Choroid plexus epithelial cell (primary cell): Measurements from ENCODE around the gene PAOX.
"Not testable (repeated sequence)": the region's sequence is repeated elsewhere in the genome, so short reads cannot be mapped to it uniquely, and the experiment has no call there.

ENCODE experiments used
- DNase-seq: peaks from one replicate; pipeline ENCODE4 v3.0.0-alpha.2; 2010; ENCODE audit warnings: low read depth
- H3K4me3 ChIP-seq: 2 replicates; pipeline ENCODE4 v1.5.1; 2011; ENCODE audit warnings: low read depth, mild to moderate bottlenecking, control low read depth, low read length, moderate library complexity
- TF ChIP-seq, protein P1 (sequence below): conservative IDR thresholded peaks from 2 replicates; pipeline ENCODE4 v1.5.1; 2011; ENCODE audit warnings: low read depth, mild to moderate bottlenecking, control low read depth, inconsistent platforms, low read length, moderate library complexity

PAOX gene

DNA sequence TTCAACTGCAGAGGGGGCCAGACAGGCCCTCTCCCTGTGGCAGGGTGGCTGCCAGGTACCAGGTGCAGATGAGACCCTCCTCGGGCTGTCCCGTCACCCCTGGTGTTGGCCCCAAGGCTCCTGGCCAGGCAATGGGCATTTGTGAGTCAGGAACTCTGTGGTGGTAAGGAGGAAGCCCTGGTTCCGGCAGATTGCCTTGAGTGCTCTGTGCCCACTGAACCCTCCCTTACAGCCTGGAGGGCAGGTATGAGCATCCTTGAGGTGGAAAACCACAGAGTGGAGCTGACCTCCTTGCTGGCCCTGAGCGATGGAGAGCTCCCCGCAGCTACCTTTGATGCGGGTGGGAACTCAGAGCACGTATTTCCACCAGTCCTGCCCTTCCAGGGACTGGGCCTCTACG is 2.0 kb downstream of the PAOX start:
- H3K4me3 ChIP-seq = no peak overlapping the region
- TF ChIP-seq, protein P1, sequence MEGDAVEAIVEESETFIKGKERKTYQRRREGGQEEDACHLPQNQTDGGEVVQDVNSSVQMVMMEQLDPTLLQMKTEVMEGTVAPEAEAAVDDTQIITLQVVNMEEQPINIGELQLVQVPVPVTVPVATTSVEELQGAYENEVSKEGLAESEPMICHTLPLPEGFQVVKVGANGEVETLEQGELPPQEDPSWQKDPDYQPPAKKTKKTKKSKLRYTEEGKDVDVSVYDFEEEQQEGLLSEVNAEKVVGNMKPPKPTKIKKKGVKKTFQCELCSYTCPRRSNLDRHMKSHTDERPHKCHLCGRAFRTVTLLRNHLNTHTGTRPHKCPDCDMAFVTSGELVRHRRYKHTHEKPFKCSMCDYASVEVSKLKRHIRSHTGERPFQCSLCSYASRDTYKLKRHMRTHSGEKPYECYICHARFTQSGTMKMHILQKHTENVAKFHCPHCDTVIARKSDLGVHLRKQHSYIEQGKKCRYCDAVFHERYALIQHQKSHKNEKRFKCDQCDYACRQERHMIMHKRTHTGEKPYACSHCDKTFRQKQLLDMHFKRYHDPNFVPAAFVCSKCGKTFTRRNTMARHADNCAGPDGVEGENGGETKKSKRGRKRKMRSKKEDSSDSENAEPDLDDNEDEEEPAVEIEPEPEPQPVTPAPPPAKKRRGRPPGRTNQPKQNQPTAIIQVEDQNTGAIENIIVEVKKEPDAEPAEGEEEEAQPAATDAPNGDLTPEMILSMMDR = no peak
- DNase-seq = no peak

DNA sequence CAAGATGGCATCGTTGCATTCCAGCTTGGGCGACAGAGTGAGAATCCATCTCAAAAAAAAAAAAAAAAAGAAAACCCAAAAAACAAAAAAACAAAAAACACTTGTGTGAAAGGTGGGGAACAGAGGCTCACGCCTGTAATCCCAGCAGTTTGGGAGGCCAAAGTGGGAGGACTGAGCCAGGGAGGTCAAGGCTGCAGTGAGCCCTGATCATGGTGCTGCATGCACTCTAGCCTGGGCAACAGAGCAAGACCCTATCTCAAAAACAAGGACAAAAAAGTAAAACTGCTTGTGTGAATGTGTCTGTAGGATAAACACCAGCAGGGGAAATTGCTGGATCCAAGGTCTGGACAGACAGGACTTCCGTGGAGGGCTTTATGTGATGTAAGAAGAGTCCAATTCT is 4.5 kb downstream of the PAOX start:
- TF ChIP-seq, protein P1 = no peak
- no peak overlapping the region for H3K4me3 ChIP-seq
- DNase-seq = no peak

DNA sequence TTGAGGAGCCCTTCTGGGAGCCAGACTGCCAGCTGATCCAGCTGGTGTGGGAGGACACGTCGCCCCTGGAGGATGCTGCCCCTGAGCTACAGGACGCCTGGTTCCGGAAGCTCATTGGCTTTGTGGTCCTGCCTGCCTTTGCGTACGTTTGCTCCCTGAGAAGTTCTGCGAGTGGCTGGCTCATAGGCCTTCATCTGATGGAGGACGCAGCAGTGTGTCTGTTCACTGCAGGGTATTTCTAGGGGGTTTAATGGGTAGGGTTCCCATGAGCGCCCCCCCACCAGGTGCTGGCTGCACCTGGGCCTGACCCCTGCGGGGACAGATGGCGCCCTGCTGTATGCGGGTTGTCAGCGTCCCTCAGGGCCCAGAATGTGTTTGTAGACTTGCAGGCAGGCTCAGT is 5.0 kb downstream of the PAOX start:
- H3K4me3 ChIP-seq = no peak overlapping the region
- TF ChIP-seq, protein P1 = no peak
- DNase-seq = no peak

DNA sequence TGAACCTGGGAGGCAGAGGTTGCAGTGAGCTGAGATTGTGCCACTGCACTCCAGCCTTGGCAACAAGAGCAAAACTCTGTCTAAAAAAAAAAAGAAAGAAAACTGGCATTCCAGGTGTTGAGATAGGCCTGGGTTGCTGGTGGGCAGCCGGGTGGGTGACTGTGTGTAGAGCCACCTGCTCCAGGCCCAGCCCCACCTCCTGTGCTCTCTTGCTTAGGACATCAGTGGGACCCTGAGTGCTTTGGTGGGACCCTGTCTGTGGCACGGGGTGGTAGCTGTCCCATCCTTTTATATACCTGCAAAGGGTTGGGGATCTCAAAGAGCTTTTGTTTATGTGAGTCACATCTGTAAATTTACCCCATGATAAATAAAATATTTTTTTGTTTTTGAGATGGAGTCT is 6.2 kb downstream of the PAOX start:
- TF ChIP-seq, protein P1 = no peak
- no peak overlapping the region for H3K4me3 ChIP-seq
- no peak for DNase-seq

DNA sequence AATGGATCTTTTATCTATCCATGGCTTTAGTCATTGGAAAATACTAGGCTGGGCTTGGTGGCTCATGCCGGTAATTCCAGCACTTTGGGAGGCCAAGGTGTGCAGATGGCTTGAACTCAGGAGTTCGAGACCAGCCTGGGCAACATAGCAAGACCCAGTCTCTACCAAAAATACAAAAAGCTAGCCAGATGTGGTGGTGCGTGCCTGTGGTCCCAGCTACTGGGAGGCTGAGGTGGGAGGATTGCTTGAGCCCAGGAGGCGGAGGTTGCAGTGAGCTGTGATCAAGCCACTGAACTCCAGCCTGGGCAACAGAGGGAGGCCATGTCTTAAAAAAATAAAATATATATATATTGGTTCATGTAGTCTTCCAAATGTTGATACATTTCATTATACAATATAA is 7.9 kb downstream of the PAOX start:
- H3K4me3 ChIP-seq, DNase-seq: not testable (repeated sequence)

DNA sequence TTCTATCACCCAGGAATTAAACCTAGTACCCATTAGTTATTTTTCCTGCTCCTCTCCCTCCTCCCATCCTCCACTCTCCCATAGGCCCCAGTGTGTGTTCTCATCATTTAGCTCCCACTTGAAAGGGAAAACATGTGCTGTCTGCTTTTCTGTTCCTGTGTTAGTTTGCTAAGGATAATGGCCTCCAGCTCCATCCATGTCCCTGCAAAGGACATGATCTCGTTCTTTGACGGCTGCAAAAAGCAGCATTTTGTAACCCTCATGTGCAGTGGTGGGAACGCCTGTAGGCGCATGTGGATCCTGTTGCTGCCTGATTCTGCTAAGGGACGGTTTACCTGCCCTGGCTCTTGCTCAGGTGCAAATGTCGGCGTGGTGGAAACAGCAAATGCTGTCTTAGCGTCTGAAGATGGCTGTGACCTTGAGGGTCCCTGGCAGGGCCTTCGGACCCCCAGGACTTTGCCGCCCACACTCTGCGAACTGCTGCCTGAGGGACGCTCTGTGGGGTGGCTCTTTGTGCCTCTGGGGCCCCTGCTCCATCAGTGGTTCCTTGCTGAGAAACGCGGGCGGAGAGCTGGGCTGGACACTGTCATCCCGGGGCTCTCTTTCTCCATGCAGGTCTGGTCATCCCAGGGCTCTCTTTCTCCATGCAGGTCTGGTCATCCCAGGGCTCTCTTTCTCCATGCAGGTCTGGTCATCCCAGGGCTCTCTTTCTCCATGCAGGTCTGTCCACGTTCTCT is 9.3 kb downstream of the PAOX start:
- TF ChIP-seq, protein P1 = no peak
- no peak overlapping the region for H3K4me3 ChIP-seq
- DNase-seq = no peak

DNA sequence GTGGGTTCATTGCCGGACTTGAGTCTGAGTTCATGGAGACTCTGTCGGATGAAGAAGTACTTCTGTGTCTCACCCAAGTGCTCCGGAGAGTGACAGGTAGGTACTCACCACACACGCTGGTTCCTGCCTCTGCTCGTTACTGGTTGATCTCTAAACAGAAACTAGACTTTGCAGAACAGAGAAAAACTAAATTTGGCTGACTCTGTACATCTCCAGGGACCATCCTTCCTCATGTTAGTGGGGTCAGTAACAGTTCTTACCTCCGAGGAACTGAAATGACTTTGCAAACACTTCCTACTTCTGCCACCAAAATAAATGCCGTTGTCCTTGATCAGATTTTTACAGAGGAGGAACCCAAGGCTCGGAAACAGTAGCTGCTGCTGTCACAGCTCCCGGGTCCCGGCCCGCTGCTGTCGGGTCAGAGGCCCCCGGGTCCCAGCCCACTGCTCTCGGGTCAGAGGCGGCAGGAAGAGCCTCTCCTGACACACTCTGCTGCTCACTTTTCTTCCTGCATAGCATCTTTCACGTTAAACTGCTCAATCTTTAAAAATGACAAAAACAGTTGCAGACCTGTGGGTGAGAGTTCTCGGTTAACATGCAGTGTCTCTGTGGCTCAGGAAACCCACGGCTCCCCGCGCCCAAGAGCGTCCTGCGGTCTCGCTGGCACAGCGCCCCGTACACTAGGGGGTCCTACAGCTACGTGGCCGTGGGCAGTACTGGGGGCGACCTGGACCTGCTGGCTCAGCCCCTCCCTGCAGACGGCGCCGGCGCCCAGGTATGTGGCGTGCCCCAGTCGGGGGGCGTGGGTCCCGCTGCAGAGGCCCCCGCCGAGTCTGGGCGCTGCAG is 10.1 kb downstream of the PAOX start:
- no peak for DNase-seq
- TF ChIP-seq, protein P1 = no peak
- H3K4me3 ChIP-seq = no peak overlapping the region
